Spleen (tissue), 7 donors: ENCODE data around the gene LCN2.

ENCODE experiments used
- CTCF ChIP-seq, 11 experiments: fragments of 200-600 bp in 7 of 11; fragments of 450-650 bp in 4 of 11; sonication (generic) in 4 of 11; IDR thresholded peaks in 8 of 11; conservative IDR thresholded peaks in 3 of 11; 1 replicate in 7 of 11; 2 replicates in 4 of 11; pipeline versions ENCODE4 v1.4.0 to v1.8.0; 2016 to 2021; ENCODE audit warnings: antibody characterized with exemption in 11 of 11, inconsistent platforms in 4 of 11, mild to moderate bottlenecking in 1 of 11
- POLR2A ChIP-seq, 3 donors: fragments of 450-650 bp; IDR thresholded peaks; one replicate each; pipeline ENCODE4 v1.5.1; 2017; ENCODE audit warnings: antibody characterized with exemption in 3 of 3, mild to moderate bottlenecking in 1 of 3
- POLR2AphosphoS5 ChIP-seq, 3 donors: sonication (generic); formaldehyde crosslinking; IDR thresholded peaks; one replicate each; pipeline ENCODE4 v1.5.1; 2017; ENCODE audit warnings: antibody characterized with exemption in 3 of 3
- donor health status: DM: no; HTN: no; CAD: no; lungs with moderate emphysema.
- donor health status: DM: no; HTN: no; CAD: no.
- donor health status: DM: no; HTN: no; CAD: no.

GRCh38 chr9:128160603-128160987, 11.3 kb downstream of the LCN2 start:
- no peak for TF ChIP-seq CTCF (IDR thresholded peaks at IDR 0.05 in 8 of 11, conservative IDR thresholded peaks at IDR 0.05 in 3 of 11)
- TF ChIP-seq POLR2AphosphoS5 (IDR thresholded peaks at IDR 0.05): no peak
- no peak for TF ChIP-seq POLR2A (IDR thresholded peaks at IDR 0.05)
